ENCODE data around the gene MCF2L2. TPM values are rescaled to one million over a fixed set of nuclear protein-coding genes. Genes with fewer than 3 reads are reported as not detected.

The MCF2L2 gene
- total and polyA plus RNA-seq, 9 of the 15 experiments (the other 6 are each of a cell fraction or from before 2014, with no cell fraction given) = 0.56 to 4.2 (median 3.0) TPM

GRCh38 chr3:183242431-183242830 lies 186.0 kb downstream of the MCF2L2 start:
- Histone ChIP-seq H2AFZ (ENCODE audit: low read depth, low read length) (no peak overlapping the region), H3K27me3 (ENCODE audit: control insufficient read depth in 2 of 2, insufficient read depth in 2 of 2, low read length in 2 of 2) (no peaks in the 10 kb centered on the region; a peak in 1 of 5 replicates), H3K4me2 (ENCODE audit: insufficient read depth, low read length) (no peak overlapping the region), H3K27ac (ENCODE audit: extremely low read depth, low read depth, low read length) (no peak overlapping the region), H3K79me2 (ENCODE audit: control insufficient read depth, insufficient read depth, low read length) (no peaks in the 10 kb centered on the region), H3K9ac (ENCODE audit: insufficient read depth in 1 of 2, low read depth in 2 of 2, low read length in 2 of 2) (no peak overlapping the region), H3K9me1 (ENCODE audit: control insufficient read depth, insufficient read depth, low read length) (no peaks in the 10 kb centered on the region), H3K36me3 (ENCODE audit: control insufficient read depth, insufficient read depth, low read length) (no peaks in the 10 kb centered on the region), H3K9me3 (replicated peaks; ENCODE audit: control insufficient read depth, insufficient read depth, low read depth, low read length) (peaks cover 8% of the 10 kb centered on the region), H3K4me3 (no peak overlapping the region), H3K4me1 (replicated peaks in 1 of 2; ENCODE audit: control insufficient read depth in 2 of 2, insufficient read depth in 2 of 2, low read length in 2 of 2) (no peaks in the 10 kb centered on the region), H4K20me1 (replicated peaks; ENCODE audit: control insufficient read depth, insufficient read depth, low read length) (no peaks in the 10 kb centered on the region)
- no peak for FAIRE-seq
- POLR2A ChIA-PET = no interaction called here
- CTCF ChIA-PET (ENCODE audit: low intra/inter-chr PET ratio) = no interaction called here
- BruUV-seq (replicated peaks) = no TSS peak
- no peak for ATAC-seq
- in situ Hi-C loops (cut with MboI) (no loop called here), intact Hi-C loops (cut with micrococcal nuclease) (no loop called here)
- no peak for DNase-seq (ENCODE audit: extremely low read depth in 1 of 4, low spot score in 3 of 4)
- WGBS (ENCODE audit: insufficient coverage, low coverage, missing lambda C conversion rate) = 20% methylated on average over 1 of the region's 1 CpG
- TF ChIP-seq MYNN (IDR thresholded peaks at IDR 0.05) = no peak
- TF ChIP-seq MYNN (CRISPR knock-in tag; IDR thresholded peaks at IDR 0.05) = no peak
- no peak for TF ChIP-seq ASH1L (IDR thresholded peaks at IDR 0.05; ENCODE audit: borderline replicate concordance, low read depth, partially characterized antibody)
- no peak for TF ChIP-seq ZBTB40 (IDR thresholded peaks at IDR 0.05)
- no peak for TF ChIP-seq ZBTB40 (CRISPR knock-in tag; IDR thresholded peaks at IDR 0.05)
- TF ChIP-seq SIX5 (IDR thresholded peaks at IDR 0.05; ENCODE audit: borderline replicate concordance in 1 of 2, insufficient read depth in 1 of 2, low read depth in 1 of 2, low read length in 2 of 2) = no peak
- TF ChIP-seq MAFF (IDR thresholded peaks at IDR 0.05; ENCODE audit: low read length) = no peak
- TF ChIP-seq MTA2 (IDR thresholded peaks at IDR 0.05; ENCODE audit: low read depth) = no peak
- TF ChIP-seq ZNF707 (CRISPR knock-in tag; conservative IDR thresholded peaks at IDR 0.05) = no peak
- TF ChIP-seq ADNP (tag; IDR thresholded peaks at IDR 0.05) = no peak
- TF ChIP-seq ZNF280A (IDR thresholded peaks at IDR 0.05; ENCODE audit: low read depth, partially characterized antibody) = peak; percentile 88
- no peak for TF ChIP-seq ZNF140 (CRISPR knock-in tag; IDR thresholded peaks at IDR 0.05)
- no peak for TF ChIP-seq KLF10 (CRISPR knock-in tag; IDR thresholded peaks at IDR 0.05)
